Nephron (organoid): ENCODE data around the gene CCNDBP1.

Experiments used
- H3K27ac Mint-ChIP-seq, 3 experiments: 2 replicates each; pipeline ENCODE4 v1.8.0; 2020; ENCODE audit warnings: mixed read lengths in 3 of 3, mild to moderate bottlenecking in 2 of 3, moderate library complexity in 1 of 3
- H3K27me3 Mint-ChIP-seq: 2 replicates; pipeline ENCODE4 v1.8.0; 2021; ENCODE audit warnings: low read depth, mild to moderate bottlenecking, moderate library complexity, mixed read lengths
- H3K36me3 Mint-ChIP-seq: 2 replicates; pipeline ENCODE4 v1.8.0; 2020; ENCODE audit warnings: low read depth, mixed read lengths
- H3K4me1 Mint-ChIP-seq: 2 replicates; pipeline ENCODE4 v1.8.0; 2020; ENCODE audit warnings: mixed read lengths
- H3K4me3 Mint-ChIP-seq, 3 experiments: 2 replicates each; pipeline ENCODE4 v1.8.0; 2020; ENCODE audit warnings: mild to moderate bottlenecking in 3 of 3, mixed read lengths in 3 of 3, moderate library complexity in 2 of 3
- H3K9me3 Mint-ChIP-seq: 2 replicates; pipeline ENCODE4 v1.8.0; 2020; ENCODE audit warnings: mixed read lengths
- CTCF ChIP-seq, 3 experiments: fragments of 200-600 bp; sonication (generic); IDR thresholded peaks; one replicate each; pipeline ENCODE4 v1.5.0; 2021; ENCODE audit warnings: antibody characterized with exemption in 3 of 3; ENCODE audit not compliant: unreplicated experiment in 3 of 3

CCNDBP1 gene

GRCh38 chr15:43183270-43183669 is 1.9 kb upstream of the CCNDBP1 start:
- H3K4me3 Mint-ChIP-seq, result no peak overlapping the region
- no peak overlapping the region for H3K27ac Mint-ChIP-seq

GRCh38 chr15:43184407-43185124 is 637 bp upstream of the CCNDBP1 start:
- Mint-ChIP-seq H3K9me3 (no peaks in the 10 kb centered on the region), H3K27ac (peak overlapping the region; percentile 21 to 89 (median 88)), H3K27me3 (no peaks in the 10 kb centered on the region), H3K4me3 (peak overlapping the region; percentile 89 to 96 (median 92)), H3K4me1 (peaks cover 10% of the 10 kb centered on the region), H3K36me3 (peaks cover 3% of the 10 kb centered on the region)
- no peak for TF ChIP-seq CTCF (IDR thresholded peaks at IDR 0.05; ENCODE audit: unreplicated experiment in 3 of 3)

More at GRCh38 chr15:43183270-43183669, 1.9 kb upstream of the CCNDBP1 start:
- peaks cover 4% of the 10 kb centered on the region for H3K36me3 Mint-ChIP-seq
- H3K9me3 Mint-ChIP-seq, result no peaks in the 10 kb centered on the region
- no peaks in the 10 kb centered on the region for H3K27me3 Mint-ChIP-seq
- H3K4me1 Mint-ChIP-seq, result peaks cover 10% of the 10 kb centered on the region
- no peak for TF ChIP-seq CTCF (IDR thresholded peaks at IDR 0.05; ENCODE audit: unreplicated experiment in 3 of 3)

- Mint-ChIP-seq H3K27ac (peak overlapping the region; percentile 21 to 88 (median 82)), H3K27me3 (no peaks in the 10 kb centered on the region), H3K9me3 (no peaks in the 10 kb centered on the region), H3K4me1 (peaks cover 10% of the 10 kb centered on the region), H3K4me3 (peak overlapping the region; percentile 89 to 96 (median 92)), H3K36me3 (peaks cover 10% of the 10 kb centered on the region)
- peak in 1 of 3 experiments; percentile 16 for TF ChIP-seq CTCF (IDR thresholded peaks at IDR 0.05; ENCODE audit: unreplicated experiment in 3 of 3)
Measured at GRCh38 chr15:43186003-43186353, 775 bp downstream of the CCNDBP1 start.

- Mint-ChIP-seq H3K4me1 (peaks cover 10% of the 10 kb centered on the region), H3K9me3 (no peaks in the 10 kb centered on the region), H3K27ac (no peak overlapping the region), H3K27me3 (no peaks in the 10 kb centered on the region), H3K36me3 (peaks cover 18% of the 10 kb centered on the region), H3K4me3 (peak overlapping the region; percentile 73 to 83 (median 81))
- TF ChIP-seq CTCF (IDR thresholded peaks at IDR 0.05; ENCODE audit: unreplicated experiment in 3 of 3), result peak; percentile 46 to 64 (median 50)
Measured at GRCh38 chr15:43187544-43188155, 2.4 kb downstream of the CCNDBP1 start.

GRCh38 chr15:43189296-43189695 is 4.1 kb downstream of the CCNDBP1 start:
- Mint-ChIP-seq H3K4me3 (no peak overlapping the region), H3K36me3 (peaks cover 21% of the 10 kb centered on the region), H3K9me3 (no peaks in the 10 kb centered on the region), H3K4me1 (peaks cover 10% of the 10 kb centered on the region), H3K27ac (no peak overlapping the region), H3K27me3 (no peaks in the 10 kb centered on the region)
- no peak for TF ChIP-seq CTCF (IDR thresholded peaks at IDR 0.05; ENCODE audit: unreplicated experiment in 3 of 3)
